Upper lobe of left lung (tissue), 4 donors: Measurements from ENCODE around the gene NRF1.

Experiments
- CTCF ChIP-seq, 6 experiments: fragments of 450-650 bp in 4 of 6; fragments of 200-600 bp in 2 of 6; sonication (generic) in 2 of 6; IDR thresholded peaks; one replicate each; pipeline ENCODE4 v1.5.1; 2016 to 2019; ENCODE audit warnings: antibody characterized with exemption in 6 of 6
- EP300 ChIP-seq, 4 donors: sonication (generic); formaldehyde crosslinking; IDR thresholded peaks; one replicate each; pipeline ENCODE4 v1.5.1; 2017; ENCODE audit warnings: antibody characterized with exemption in 4 of 4, control low read depth in 2 of 4
- POLR2A ChIP-seq, 4 donors: fragments of 450-650 bp; IDR thresholded peaks; one replicate each; pipeline ENCODE4 v1.5.1; 2016 to 2017; ENCODE audit warnings: antibody characterized with exemption in 4 of 4, mild to moderate bottlenecking in 2 of 4
- POLR2AphosphoS5 ChIP-seq, 2 donors: sonication (generic); formaldehyde crosslinking; IDR thresholded peaks; one replicate each; pipeline ENCODE4 v1.5.1; 2017; ENCODE audit warnings: antibody characterized with exemption in 2 of 2

GRCh38 chr7:129678606-129679005 lies 67.1 kb downstream of the NRF1 start:
- TF ChIP-seq CTCF (IDR thresholded peaks at IDR 0.05) (no peak), POLR2A (IDR thresholded peaks at IDR 0.05) (no peak), POLR2AphosphoS5 (IDR thresholded peaks at IDR 0.05) (no peak), EP300 (IDR thresholded peaks at IDR 0.05) (no peak)
